GM19438 (cell line): Measurements from ENCODE around the gene MED25.

Experiments
- ATAC-seq: cut with Tn5 transposase; IDR thresholded peaks from one replicate; pipeline ENCODE4 v1.9.1; 2021; ENCODE audit warnings: low read depth; ENCODE audit not compliant: unreplicated experiment

MED25 gene

GRCh38 chr19:49881672-49882394, 63.7 kb downstream of the MED25 start:
- no peak for ATAC-seq

DNA sequence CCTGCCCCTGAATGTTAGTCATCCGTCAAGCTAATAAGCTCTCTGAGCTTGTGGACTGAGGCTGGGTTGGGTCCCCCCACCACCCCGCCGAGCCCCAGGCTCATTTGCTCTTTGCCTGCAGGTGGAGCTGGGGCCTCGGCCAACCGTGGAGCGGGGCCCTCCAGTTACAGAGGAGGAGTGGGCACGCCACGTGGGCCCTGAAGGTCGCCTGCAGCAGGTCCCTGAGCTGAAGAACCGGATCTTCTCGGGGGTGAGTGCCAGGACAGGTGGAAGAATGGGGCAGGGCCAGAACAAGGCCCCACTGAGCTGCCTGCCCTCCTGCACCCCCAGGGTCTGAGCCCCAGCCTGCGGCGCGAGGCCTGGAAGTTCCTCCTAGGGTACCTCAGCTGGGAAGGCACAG, 64.6 kb downstream of the MED25 start:
- ATAC-seq, result no peak

GRCh38 chr19:49883094-49883493, 65.0 kb downstream of the MED25 start:
- ATAC-seq, result no peak

DNA sequence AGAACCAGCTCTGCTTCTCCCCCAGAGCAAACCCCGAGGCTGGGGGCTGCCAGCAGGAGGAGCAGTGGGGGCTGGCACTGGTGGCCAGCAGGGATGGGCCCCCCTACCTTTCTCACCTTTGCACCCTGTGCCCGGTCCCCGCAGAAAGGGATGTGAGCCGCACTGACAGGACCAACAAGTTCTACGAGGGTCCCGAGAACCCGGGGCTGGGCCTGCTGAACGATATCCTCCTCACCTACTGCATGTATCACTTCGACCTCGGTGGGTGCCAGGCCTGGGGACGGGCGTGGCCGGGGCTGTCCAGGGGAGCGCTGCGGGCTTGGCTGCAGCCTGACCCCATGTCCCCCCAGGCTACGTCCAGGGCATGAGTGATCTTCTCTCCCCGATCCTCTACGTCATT, 66.0 kb downstream of the MED25 start:
- no peak for ATAC-seq

DNA sequence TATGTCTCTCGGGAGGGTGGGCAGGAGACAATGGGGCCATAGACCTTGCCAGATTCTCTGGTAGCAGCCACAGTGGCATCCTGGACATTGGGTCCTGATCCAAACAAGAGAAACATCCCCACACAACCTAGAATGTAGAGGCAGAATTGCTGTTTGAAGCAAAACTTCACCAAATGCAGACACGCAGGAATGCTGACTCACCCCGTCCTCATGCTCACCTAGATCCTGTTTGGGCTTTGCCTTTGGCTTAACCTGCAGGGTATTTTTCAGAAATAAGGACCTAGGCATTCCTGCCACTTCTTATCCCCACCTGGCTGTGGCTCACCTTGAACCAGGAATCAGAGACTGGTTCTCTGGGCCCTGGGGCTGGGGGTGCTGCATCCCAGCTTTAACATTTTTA, 66.7 kb downstream of the MED25 start:
- no peak for ATAC-seq
